Large intestine (tissue), 3 donors: ENCODE results near the gene FEM1B. TPM values are rescaled to one million over a fixed set of nuclear protein-coding genes. Genes with fewer than 3 reads are reported as not detected.

ENCODE experiments used
- DNase-seq, 2 donors: peaks; one replicate each; pipeline versions ENCODE4 v3.0.0 to v3.0.0-alpha.2; 2013
- H3K27ac ChIP-seq: one replicate; pipeline ENCODE4 v1.5.1; 2013; ENCODE audit warnings: low read length
- H3K27me3 ChIP-seq: 2 replicates; pipeline ENCODE4 v1.6.1; 2013; ENCODE audit warnings: low read length; ENCODE audit not compliant: control insufficient read depth, insufficient read depth
- H3K36me3 ChIP-seq: 2 replicates; pipeline ENCODE4 v1.6.1; 2013; ENCODE audit warnings: low read length; ENCODE audit not compliant: control insufficient read depth, insufficient read depth
- H3K4me1 ChIP-seq: one replicate; pipeline ENCODE4 v1.6.1; 2013; ENCODE audit warnings: low read length; ENCODE audit not compliant: control insufficient read depth, insufficient read depth
- H3K4me3 ChIP-seq: one replicate; pipeline ENCODE4 v1.5.1; 2013; ENCODE audit warnings: low read length
- H3K9me3 ChIP-seq: one replicate; pipeline ENCODE4 v1.6.1; 2013; ENCODE audit warnings: mild to moderate bottlenecking, low read depth, low read length, moderate library complexity; ENCODE audit not compliant: control insufficient read depth
- WGBS: methylation state at CpG from one replicate; pipeline ENCODE4 v1.1.5; 2013; ENCODE audit warnings: low lambda C conversion rate; ENCODE audit not compliant: insufficient coverage; 5-methylcytosine and 5-hydroxymethylcytosine counted together
- polyA plus RNA-seq: library from polyadenylated mRNA; unstranded; fragments of 120-200 nt; gene quantifications from one replicate; pipeline ENCODE4 v1.2.1, GENCODE V29; 2013

The FEM1B gene
- polyA plus RNA-seq, 1 donor, result 49.3 TPM

GRCh38 chr15:68258692-68259091, 18.9 kb upstream of the FEM1B start:
- Histone ChIP-seq H3K27me3 (no peaks in the 10 kb centered on the region), H3K36me3 (no peaks in the 10 kb centered on the region), H3K4me1 (peaks cover 8% of the 10 kb centered on the region), H3K4me3 (no peak overlapping the region), H3K9me3 (peaks cover 3% of the 10 kb centered on the region), H3K27ac (no peak overlapping the region)
- WGBS, result 83% methylated on average over 1 of the region's 4 CpGs
- no peak for DNase-seq

- WGBS, result no CpG with 5 or more reads among the region's 2 CpGs
- no peaks in the 10 kb centered on the region for H3K36me3 ChIP-seq
- H3K27ac ChIP-seq, result no peak overlapping the region
- DNase-seq, result no peak
- H3K4me3 ChIP-seq, result no peak overlapping the region
- H3K4me1 ChIP-seq, result peaks cover 8% of the 10 kb centered on the region
- H3K9me3 ChIP-seq, result peaks cover 3% of the 10 kb centered on the region
- H3K27me3 ChIP-seq, result no peaks in the 10 kb centered on the region
Observed at GRCh38 chr15:68259883-68260282, 17.7 kb upstream of the FEM1B start.

GRCh38 chr15:68261241-68261640, 16.3 kb upstream of the FEM1B start:
- no CpG with 5 or more reads among the region's 3 CpGs for WGBS
- Histone ChIP-seq H3K4me3 (no peak overlapping the region), H3K36me3 (no peaks in the 10 kb centered on the region), H3K27me3 (peaks cover 3% of the 10 kb centered on the region), H3K27ac (no peak overlapping the region), H3K9me3 (peaks cover 3% of the 10 kb centered on the region), H3K4me1 (peaks cover 6% of the 10 kb centered on the region)
- DNase-seq, result no peak

GRCh38 chr15:68261980-68262379, 15.6 kb upstream of the FEM1B start:
- H3K4me3 ChIP-seq, result no peak overlapping the region
- H3K36me3 ChIP-seq, result no peaks in the 10 kb centered on the region
- WGBS, result no CpG with 5 or more reads among the region's 3 CpGs
- H3K27me3 ChIP-seq, result peaks cover 3% of the 10 kb centered on the region
- DNase-seq, result no peak
- no peaks in the 10 kb centered on the region for H3K9me3 ChIP-seq
- no peak overlapping the region for H3K27ac ChIP-seq
- peaks cover 3% of the 10 kb centered on the region for H3K4me1 ChIP-seq

GRCh38 chr15:68262514-68263356, 14.8 kb upstream of the FEM1B start:
- DNase-seq, result no peak
- Histone ChIP-seq H3K4me3 (no peak overlapping the region), H3K36me3 (no peaks in the 10 kb centered on the region), H3K4me1 (no peaks in the 10 kb centered on the region), H3K9me3 (no peaks in the 10 kb centered on the region), H3K27ac (no peak overlapping the region), H3K27me3 (peaks cover 3% of the 10 kb centered on the region)
- WGBS, result 44% methylated on average over 2 of the region's 5 CpGs

- no peak for DNase-seq
- H3K4me3 ChIP-seq, result no peak overlapping the region
- no peaks in the 10 kb centered on the region for H3K36me3 ChIP-seq
- no peaks in the 10 kb centered on the region for H3K9me3 ChIP-seq
- peaks cover 3% of the 10 kb centered on the region for H3K27me3 ChIP-seq
- no peak overlapping the region for H3K27ac ChIP-seq
- no peaks in the 10 kb centered on the region for H3K4me1 ChIP-seq
- WGBS, result no CpG with 5 or more reads among the region's 2 CpGs
Observed at GRCh38 chr15:68264282-68264681, 13.3 kb upstream of the FEM1B start.

GRCh38 chr15:68265081-68265480, 12.5 kb upstream of the FEM1B start:
- Histone ChIP-seq H3K27ac (no peak overlapping the region), H3K4me1 (no peaks in the 10 kb centered on the region), H3K9me3 (no peaks in the 10 kb centered on the region), H3K27me3 (peaks cover 3% of the 10 kb centered on the region), H3K36me3 (no peaks in the 10 kb centered on the region), H3K4me3 (no peak overlapping the region)
- WGBS, result 66% methylated on average over 3 of the region's 4 CpGs
- DNase-seq, result no peak

GRCh38 chr15:68265674-68266073, 11.9 kb upstream of the FEM1B start:
- no peaks in the 10 kb centered on the region for H3K4me1 ChIP-seq
- peaks cover 3% of the 10 kb centered on the region for H3K27me3 ChIP-seq
- H3K9me3 ChIP-seq, result no peaks in the 10 kb centered on the region
- no peak overlapping the region for H3K27ac ChIP-seq
- 80% methylated on average over 3 of the region's 3 CpGs for WGBS
- no peak overlapping the region for H3K4me3 ChIP-seq
- no peaks in the 10 kb centered on the region for H3K36me3 ChIP-seq
- DNase-seq, result no peak

GRCh38 chr15:68268405-68268804, 9.1 kb upstream of the FEM1B start:
- no peak overlapping the region for H3K27ac ChIP-seq
- no peaks in the 10 kb centered on the region for H3K4me1 ChIP-seq
- H3K4me3 ChIP-seq, result no peak overlapping the region
- no peaks in the 10 kb centered on the region for H3K9me3 ChIP-seq
- peaks cover 3% of the 10 kb centered on the region for H3K27me3 ChIP-seq
- no peaks in the 10 kb centered on the region for H3K36me3 ChIP-seq
- WGBS, result 57% methylated on average over 3 of the region's 3 CpGs
- no peak for DNase-seq

- Histone ChIP-seq H3K4me1 (peaks cover 30% of the 10 kb centered on the region), H3K9me3 (no peaks in the 10 kb centered on the region), H3K4me3 (no peak overlapping the region), H3K27ac (peak overlapping the region; percentile 11), H3K36me3 (no peaks in the 10 kb centered on the region), H3K27me3 (no peaks in the 10 kb centered on the region)
- WGBS, result no CpG with 5 or more reads among the region's 11 CpGs
- no peak for DNase-seq
Observed at GRCh38 chr15:68271854-68272471, 5.6 kb upstream of the FEM1B start.
